GM23338 (cell line): ENCODE measurements around the gene SRGAP3. TPM values are rescaled to one million over a fixed set of nuclear protein-coding genes. Genes with fewer than 3 reads are reported as not detected.

Experiments used
- ATAC-seq: fragments of 200-7000 bp; cut with Tn5 transposase; 3 replicates; pipeline ENCODE4 v1.9.1; 2020
- DNase-seq: peaks from one replicate; pipeline ENCODE4 v3.0.0-alpha.2; 2015; ENCODE audit warnings: low spot score
- H2AFZ ChIP-seq: fragments of 200-600 bp; sonication (generic); 2 replicates; pipeline ENCODE4 v1.8.0; 2016; ENCODE audit warnings: antibody characterized with exemption, mild to moderate bottlenecking, moderate library complexity
- H3F3A ChIP-seq: fragments of 200-600 bp; sonication (generic); replicated peaks from 2 replicates; pipeline ENCODE4 v1.8.0; 2017; ENCODE audit warnings: antibody characterized with exemption, mixed run types, low read depth
- H3K27ac ChIP-seq: fragments of 200-600 bp; sonication (generic); 2 replicates; pipeline ENCODE4 v1.6.1; 2016; ENCODE audit warnings: low read depth
- H3K27me3 ChIP-seq: fragments of 200-600 bp; sonication (generic); 2 replicates; pipeline ENCODE4 v1.8.0; 2016; ENCODE audit warnings: mild to moderate bottlenecking, mixed run types, moderate library complexity; ENCODE audit not compliant: insufficient read depth
- H3K36me3 ChIP-seq: fragments of 200-600 bp; sonication (generic); 2 replicates; pipeline ENCODE4 v1.8.0; 2016; ENCODE audit warnings: mild to moderate bottlenecking; ENCODE audit not compliant: insufficient read depth
- H3K4me1 ChIP-seq: fragments of 200-600 bp; sonication (generic); 2 replicates; pipeline ENCODE4 v1.8.0; 2016; ENCODE audit warnings: mild to moderate bottlenecking, moderate library complexity; ENCODE audit not compliant: insufficient read depth
- H3K4me2 ChIP-seq: fragments of 200-600 bp; sonication (generic); 2 replicates; pipeline ENCODE4 v1.7.1; 2017; ENCODE audit warnings: mixed run types
- H3K4me3 ChIP-seq: fragments of 200-600 bp; sonication (generic); 2 replicates; pipeline ENCODE4 v1.6.1; 2016; ENCODE audit warnings: mixed run types
- H3K79me2 ChIP-seq: fragments of 200-600 bp; sonication (generic); replicated peaks from 2 replicates; pipeline ENCODE4 v1.8.0; 2017; ENCODE audit warnings: mild to moderate bottlenecking; ENCODE audit not compliant: insufficient read depth
- H3K9me2 ChIP-seq: fragments of 200-600 bp; sonication (generic); 2 replicates; pipeline ENCODE4 v1.8.0; 2017; ENCODE audit not compliant: insufficient read depth
- H4K20me1 ChIP-seq: fragments of 200-600 bp; sonication (generic); replicated peaks from 2 replicates; pipeline ENCODE4 v1.8.0; 2017; ENCODE audit warnings: mild to moderate bottlenecking; ENCODE audit not compliant: insufficient read depth
- H3K27ac Mint-ChIP-seq: 2 replicates; pipeline ENCODE4 v1.8.0; 2020; ENCODE audit warnings: inconsistent platforms, mild to moderate bottlenecking, moderate library complexity, mixed read lengths
- H3K27me3 Mint-ChIP-seq: 3 replicates; pipeline ENCODE4 v1.8.0; 2022; ENCODE audit warnings: low read depth, mild to moderate bottlenecking, moderate library complexity, mixed read lengths, inconsistent platforms; ENCODE audit not compliant: insufficient read depth, poor library complexity
- H3K36me3 Mint-ChIP-seq: 3 replicates; pipeline ENCODE4 v1.8.0; 2021; ENCODE audit warnings: low read depth, mild to moderate bottlenecking, inconsistent platforms, moderate library complexity, mixed read lengths
- H3K4me1 Mint-ChIP-seq: 3 replicates; pipeline ENCODE4 v1.8.0; 2020; ENCODE audit warnings: mild to moderate bottlenecking, inconsistent platforms, mixed read lengths
- H3K4me3 Mint-ChIP-seq: 3 replicates; pipeline ENCODE4 v1.8.0; 2021; ENCODE audit warnings: moderate library complexity, mild to moderate bottlenecking, inconsistent platforms, mixed read lengths
- H3K9me3 Mint-ChIP-seq: 3 replicates; pipeline ENCODE4 v1.8.0; 2020; ENCODE audit warnings: moderate library complexity, mild to moderate bottlenecking, inconsistent platforms, mixed read lengths
- CREB1 ChIP-seq: fragments of 250-450 bp; sonication (Bioruptor Pico); IDR thresholded peaks from 2 replicates; pipeline ENCODE4 v1.5.0; 2020; ENCODE audit warnings: low read depth, mild to moderate bottlenecking, moderate library complexity
- EZH2 ChIP-seq: fragments of 200-600 bp; sonication (generic); IDR thresholded peaks from one replicate; pipeline ENCODE4 v1.8.0; 2017; ENCODE audit warnings: antibody characterized with exemption, mild to moderate bottlenecking, low read depth; ENCODE audit not compliant: unreplicated experiment
- EZH2phosphoT487 ChIP-seq: fragments of 200-600 bp; sonication (generic); IDR thresholded peaks from one replicate; pipeline ENCODE4 v1.8.1; 2018; ENCODE audit warnings: antibody characterized with exemption; ENCODE audit not compliant: unreplicated experiment
- POLR2AphosphoS5 ChIP-seq: IDR thresholded peaks from 2 replicates; pipeline ENCODE4 v1.6.1; 2016; ENCODE audit warnings: antibody characterized with exemption, low read depth
- ZNF114 ChIP-seq: fragments of 250-450 bp; sonication (Bioruptor Pico); IDR thresholded peaks from 2 replicates; pipeline ENCODE4 v1.5.0; 2020; ENCODE audit warnings: mild to moderate bottlenecking, moderate library complexity
- ZNF331 ChIP-seq: fragments of 250-450 bp; sonication (Bioruptor Pico); IDR thresholded peaks from 2 replicates; pipeline ENCODE4 v1.5.0; 2020; ENCODE audit warnings: low read depth, mild to moderate bottlenecking, moderate library complexity
- polyA plus RNA-seq: library from polyadenylated mRNA; unstranded; fragments of >200 nt; fragmentation: Nextera tagmentation; extraction: Ambion mirVana; gene quantifications from 2 replicates; pipeline ENCODE4 v1.2.1, GENCODE V29; 2016
- total RNA-seq: library from RNA; depleted of rRNA; stranded (reverse); fragments of >200 nt; shearing (Covaris generic); gene quantifications from 2 replicates; pipeline ENCODE4 v1.2.3, GENCODE V29; 2014
- TF ChIP-seq, protein P1 (sequence below), 2 experiments: fragments of 200-600 bp in 1 of 2; sonication (generic) in 1 of 2; conservative IDR thresholded peaks; 2 replicates each; pipeline versions ENCODE4 v1.5.1 to v1.6.1; 2016 to 2017; ENCODE audit warnings: antibody characterized with exemption in 2 of 2, low read depth in 2 of 2, mild to moderate bottlenecking in 2 of 2, moderate library complexity in 1 of 2
- TF ChIP-seq, protein P2 (sequence below): IDR thresholded peaks from 2 replicates; pipeline ENCODE4 v1.6.1; 2016; ENCODE audit warnings: antibody characterized with exemption
- TF ChIP-seq, protein P3 (sequence below): IDR thresholded peaks from one replicate; pipeline ENCODE4 v1.6.1; 2018; ENCODE audit warnings: antibody characterized with exemption; ENCODE audit not compliant: unreplicated experiment
- TF ChIP-seq, protein P4 (sequence below): fragments of 250-450 bp; sonication (Bioruptor Pico); IDR thresholded peaks from 2 replicates; pipeline ENCODE4 v1.5.0; 2020; ENCODE audit warnings: mild to moderate bottlenecking, moderate library complexity

Gene SRGAP3
- total and polyA plus RNA-seq, 2 experiments from 2014 or later: 6.4 to 9.4 TPM

DNA sequence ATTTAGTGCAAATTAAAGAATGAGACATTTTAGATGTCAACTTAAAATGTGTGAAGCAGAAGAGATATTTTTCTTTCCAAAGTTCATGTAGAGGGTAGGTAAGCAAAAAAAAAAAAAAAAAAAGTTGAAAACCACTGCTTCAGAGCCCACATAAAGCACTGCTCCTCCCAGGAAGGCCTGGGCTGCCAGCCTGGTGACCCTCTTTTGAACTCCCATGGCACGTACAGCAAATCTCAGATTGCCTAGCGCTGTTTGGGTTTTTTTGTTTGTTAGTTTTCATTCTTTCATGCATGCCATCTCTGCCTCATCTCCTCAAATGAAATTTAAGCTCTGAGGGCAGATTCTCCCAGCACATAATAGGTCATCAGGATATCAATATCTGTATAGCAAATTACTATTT lies 120.1 kb downstream of the SRGAP3 start (continued):
- TF ChIP-seq, protein P1, sequence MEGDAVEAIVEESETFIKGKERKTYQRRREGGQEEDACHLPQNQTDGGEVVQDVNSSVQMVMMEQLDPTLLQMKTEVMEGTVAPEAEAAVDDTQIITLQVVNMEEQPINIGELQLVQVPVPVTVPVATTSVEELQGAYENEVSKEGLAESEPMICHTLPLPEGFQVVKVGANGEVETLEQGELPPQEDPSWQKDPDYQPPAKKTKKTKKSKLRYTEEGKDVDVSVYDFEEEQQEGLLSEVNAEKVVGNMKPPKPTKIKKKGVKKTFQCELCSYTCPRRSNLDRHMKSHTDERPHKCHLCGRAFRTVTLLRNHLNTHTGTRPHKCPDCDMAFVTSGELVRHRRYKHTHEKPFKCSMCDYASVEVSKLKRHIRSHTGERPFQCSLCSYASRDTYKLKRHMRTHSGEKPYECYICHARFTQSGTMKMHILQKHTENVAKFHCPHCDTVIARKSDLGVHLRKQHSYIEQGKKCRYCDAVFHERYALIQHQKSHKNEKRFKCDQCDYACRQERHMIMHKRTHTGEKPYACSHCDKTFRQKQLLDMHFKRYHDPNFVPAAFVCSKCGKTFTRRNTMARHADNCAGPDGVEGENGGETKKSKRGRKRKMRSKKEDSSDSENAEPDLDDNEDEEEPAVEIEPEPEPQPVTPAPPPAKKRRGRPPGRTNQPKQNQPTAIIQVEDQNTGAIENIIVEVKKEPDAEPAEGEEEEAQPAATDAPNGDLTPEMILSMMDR (conservative IDR thresholded peaks at IDR 0.05; ENCODE audit: low read depth in 2 of 2): no peak
- TF ChIP-seq, protein P2, sequence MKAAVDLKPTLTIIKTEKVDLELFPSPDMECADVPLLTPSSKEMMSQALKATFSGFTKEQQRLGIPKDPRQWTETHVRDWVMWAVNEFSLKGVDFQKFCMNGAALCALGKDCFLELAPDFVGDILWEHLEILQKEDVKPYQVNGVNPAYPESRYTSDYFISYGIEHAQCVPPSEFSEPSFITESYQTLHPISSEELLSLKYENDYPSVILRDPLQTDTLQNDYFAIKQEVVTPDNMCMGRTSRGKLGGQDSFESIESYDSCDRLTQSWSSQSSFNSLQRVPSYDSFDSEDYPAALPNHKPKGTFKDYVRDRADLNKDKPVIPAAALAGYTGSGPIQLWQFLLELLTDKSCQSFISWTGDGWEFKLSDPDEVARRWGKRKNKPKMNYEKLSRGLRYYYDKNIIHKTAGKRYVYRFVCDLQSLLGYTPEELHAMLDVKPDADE: no peak

DNA sequence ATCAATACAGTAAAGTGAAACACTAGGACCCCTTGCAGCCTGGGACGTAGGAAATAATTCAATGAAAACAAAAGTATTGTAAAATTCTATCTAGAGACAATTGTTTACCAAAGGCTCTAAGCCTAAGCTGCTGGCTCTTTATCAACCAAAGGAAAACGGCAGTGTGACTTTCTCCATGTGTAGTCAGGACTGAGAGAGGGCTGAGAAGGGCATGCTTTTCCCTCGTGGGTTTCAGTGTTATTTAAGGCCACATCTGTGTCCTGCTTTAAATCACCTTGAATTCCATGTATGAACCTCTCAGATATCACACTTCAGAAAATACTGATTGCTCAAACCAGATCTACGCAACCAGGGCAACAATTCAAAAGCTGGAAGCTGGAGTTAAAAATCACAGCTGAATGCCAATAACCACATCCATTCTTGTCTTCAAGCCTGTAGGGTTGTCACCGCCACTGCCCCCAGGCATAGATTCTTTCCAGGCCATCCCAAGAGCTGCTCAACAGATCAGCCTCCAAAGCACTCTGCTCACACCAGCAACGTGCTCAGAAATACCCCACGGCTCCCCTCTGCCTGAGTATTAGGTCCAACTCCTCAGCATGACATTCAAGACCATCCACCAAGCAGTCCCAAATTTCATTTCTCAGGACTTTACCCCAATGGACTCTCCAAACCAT lies 124.0 kb downstream of the SRGAP3 start:
- Mint-ChIP-seq H3K27ac (peak overlapping the region; percentile 61; the same call in 1 of the 2 replicates), H3K36me3 (no peaks in the 10 kb centered on the region; the same call in 2 of the 3 replicates), H3K27me3 (peaks cover 2% of the 10 kb centered on the region), H3K4me3 (no peak overlapping the region; the same call in 2 of the 3 replicates), H3K4me1 (peaks cover 19% of the 10 kb centered on the region), H3K9me3 (no peaks in the 10 kb centered on the region)
- peak overlapping the region; percentile 37 for H3K4me2 ChIP-seq
- ATAC-seq: peak; percentile 57
- H3K4me1 ChIP-seq: peaks cover 10% of the 10 kb centered on the region
- no peak overlapping the region for H3K4me3 ChIP-seq
- no peaks in the 10 kb centered on the region for H3K27me3 ChIP-seq
- H4K20me1 ChIP-seq: no peaks in the 10 kb centered on the region
- H3K79me2 ChIP-seq: no peaks in the 10 kb centered on the region
- no peaks in the 10 kb centered on the region for H3K36me3 ChIP-seq
- H3K27ac ChIP-seq: peak overlapping the region; percentile 36; the same call in 1 of the 2 replicates
- peak; percentile 10 for DNase-seq
- H2AFZ ChIP-seq: no peak overlapping the region
- 0 out of 2 replicates have a peak, but pooled peaks cover 2% of the 10 kb centered on the region for H3F3A ChIP-seq
- no peaks in the 10 kb centered on the region for H3K9me2 ChIP-seq
- TF ChIP-seq ZNF114 (CRISPR knock-in tag): no peak
- no peak for TF ChIP-seq EZH2
- TF ChIP-seq, protein P2: no peak
- TF ChIP-seq, protein P3, sequence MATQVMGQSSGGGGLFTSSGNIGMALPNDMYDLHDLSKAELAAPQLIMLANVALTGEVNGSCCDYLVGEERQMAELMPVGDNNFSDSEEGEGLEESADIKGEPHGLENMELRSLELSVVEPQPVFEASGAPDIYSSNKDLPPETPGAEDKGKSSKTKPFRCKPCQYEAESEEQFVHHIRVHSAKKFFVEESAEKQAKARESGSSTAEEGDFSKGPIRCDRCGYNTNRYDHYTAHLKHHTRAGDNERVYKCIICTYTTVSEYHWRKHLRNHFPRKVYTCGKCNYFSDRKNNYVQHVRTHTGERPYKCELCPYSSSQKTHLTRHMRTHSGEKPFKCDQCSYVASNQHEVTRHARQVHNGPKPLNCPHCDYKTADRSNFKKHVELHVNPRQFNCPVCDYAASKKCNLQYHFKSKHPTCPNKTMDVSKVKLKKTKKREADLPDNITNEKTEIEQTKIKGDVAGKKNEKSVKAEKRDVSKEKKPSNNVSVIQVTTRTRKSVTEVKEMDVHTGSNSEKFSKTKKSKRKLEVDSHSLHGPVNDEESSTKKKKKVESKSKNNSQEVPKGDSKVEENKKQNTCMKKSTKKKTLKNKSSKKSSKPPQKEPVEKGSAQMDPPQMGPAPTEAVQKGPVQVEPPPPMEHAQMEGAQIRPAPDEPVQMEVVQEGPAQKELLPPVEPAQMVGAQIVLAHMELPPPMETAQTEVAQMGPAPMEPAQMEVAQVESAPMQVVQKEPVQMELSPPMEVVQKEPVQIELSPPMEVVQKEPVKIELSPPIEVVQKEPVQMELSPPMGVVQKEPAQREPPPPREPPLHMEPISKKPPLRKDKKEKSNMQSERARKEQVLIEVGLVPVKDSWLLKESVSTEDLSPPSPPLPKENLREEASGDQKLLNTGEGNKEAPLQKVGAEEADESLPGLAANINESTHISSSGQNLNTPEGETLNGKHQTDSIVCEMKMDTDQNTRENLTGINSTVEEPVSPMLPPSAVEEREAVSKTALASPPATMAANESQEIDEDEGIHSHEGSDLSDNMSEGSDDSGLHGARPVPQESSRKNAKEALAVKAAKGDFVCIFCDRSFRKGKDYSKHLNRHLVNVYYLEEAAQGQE: no peak
- no peak for TF ChIP-seq EZH2phosphoT487
- TF ChIP-seq ZNF331 (CRISPR knock-in tag): no peak
- TF ChIP-seq, protein P4, sequence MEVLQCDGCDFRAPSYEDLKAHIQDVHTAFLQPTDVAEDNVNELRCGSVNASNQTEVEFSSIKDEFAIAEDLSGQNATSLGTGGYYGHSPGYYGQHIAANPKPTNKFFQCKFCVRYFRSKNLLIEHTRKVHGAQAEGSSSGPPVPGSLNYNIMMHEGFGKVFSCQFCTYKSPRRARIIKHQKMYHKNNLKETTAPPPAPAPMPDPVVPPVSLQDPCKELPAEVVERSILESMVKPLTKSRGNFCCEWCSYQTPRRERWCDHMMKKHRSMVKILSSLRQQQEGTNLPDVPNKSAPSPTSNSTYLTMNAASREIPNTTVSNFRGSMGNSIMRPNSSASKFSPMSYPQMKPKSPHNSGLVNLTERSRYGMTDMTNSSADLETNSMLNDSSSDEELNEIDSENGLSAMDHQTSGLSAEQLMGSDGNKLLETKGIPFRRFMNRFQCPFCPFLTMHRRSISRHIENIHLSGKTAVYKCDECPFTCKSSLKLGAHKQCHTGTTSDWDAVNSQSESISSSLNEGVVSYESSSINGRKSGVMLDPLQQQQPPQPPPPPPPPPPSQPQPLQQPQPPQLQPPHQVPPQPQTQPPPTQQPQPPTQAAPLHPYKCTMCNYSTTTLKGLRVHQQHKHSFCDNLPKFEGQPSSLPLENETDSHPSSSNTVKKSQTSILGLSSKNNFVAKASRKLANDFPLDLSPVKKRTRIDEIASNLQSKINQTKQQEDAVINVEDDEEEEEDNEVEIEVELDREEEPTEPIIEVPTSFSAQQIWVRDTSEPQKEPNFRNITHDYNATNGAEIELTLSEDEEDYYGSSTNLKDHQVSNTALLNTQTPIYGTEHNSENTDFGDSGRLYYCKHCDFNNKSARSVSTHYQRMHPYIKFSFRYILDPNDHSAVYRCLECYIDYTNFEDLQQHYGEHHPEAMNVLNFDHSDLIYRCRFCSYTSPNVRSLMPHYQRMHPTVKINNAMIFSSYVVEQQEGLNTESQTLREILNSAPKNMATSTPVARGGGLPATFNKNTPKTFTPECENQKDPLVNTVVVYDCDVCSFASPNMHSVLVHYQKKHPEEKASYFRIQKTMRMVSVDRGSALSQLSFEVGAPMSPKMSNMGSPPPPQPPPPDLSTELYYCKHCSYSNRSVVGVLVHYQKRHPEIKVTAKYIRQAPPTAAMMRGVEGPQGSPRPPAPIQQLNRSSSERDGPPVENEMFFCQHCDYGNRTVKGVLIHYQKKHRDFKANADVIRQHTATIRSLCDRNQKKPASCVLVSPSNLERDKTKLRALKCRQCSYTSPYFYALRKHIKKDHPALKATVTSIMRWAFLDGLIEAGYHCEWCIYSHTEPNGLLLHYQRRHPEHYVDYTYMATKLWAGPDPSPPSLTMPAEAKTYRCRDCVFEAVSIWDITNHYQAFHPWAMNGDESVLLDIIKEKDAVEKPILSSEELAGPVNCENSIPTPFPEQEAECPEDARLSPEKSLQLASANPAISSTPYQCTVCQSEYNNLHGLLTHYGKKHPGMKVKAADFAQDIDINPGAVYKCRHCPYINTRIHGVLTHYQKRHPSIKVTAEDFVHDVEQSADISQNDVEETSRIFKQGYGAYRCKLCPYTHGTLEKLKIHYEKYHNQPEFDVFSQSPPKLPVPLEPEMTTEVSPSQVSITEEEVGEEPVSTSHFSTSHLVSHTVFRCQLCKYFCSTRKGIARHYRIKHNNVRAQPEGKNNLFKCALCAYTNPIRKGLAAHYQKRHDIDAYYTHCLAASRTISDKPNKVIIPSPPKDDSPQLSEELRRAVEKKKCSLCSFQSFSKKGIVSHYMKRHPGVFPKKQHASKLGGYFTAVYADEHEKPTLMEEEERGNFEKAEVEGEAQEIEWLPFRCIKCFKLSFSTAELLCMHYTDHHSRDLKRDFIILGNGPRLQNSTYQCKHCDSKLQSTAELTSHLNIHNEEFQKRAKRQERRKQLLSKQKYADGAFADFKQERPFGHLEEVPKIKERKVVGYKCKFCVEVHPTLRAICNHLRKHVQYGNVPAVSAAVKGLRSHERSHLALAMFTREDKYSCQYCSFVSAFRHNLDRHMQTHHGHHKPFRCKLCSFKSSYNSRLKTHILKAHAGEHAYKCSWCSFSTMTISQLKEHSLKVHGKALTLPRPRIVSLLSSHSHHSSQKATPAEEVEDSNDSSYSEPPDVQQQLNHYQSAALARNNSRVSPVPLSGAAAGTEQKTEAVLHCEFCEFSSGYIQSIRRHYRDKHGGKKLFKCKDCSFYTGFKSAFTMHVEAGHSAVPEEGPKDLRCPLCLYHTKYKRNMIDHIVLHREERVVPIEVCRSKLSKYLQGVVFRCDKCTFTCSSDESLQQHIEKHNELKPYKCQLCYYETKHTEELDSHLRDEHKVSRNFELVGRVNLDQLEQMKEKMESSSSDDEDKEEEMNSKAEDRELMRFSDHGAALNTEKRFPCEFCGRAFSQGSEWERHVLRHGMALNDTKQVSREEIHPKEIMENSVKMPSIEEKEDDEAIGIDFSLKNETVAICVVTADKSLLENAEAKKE: no peak
- TF ChIP-seq POLR2AphosphoS5: no peak
- TF ChIP-seq CREB1 (CRISPR knock-in tag): no peak
